Brain microvascular endothelial cell (primary cell): Measurements from ENCODE around the gene SEL1L3.

Experiments
- DNase-seq: peaks from one replicate; pipeline ENCODE4 v3.0.0-alpha.2; 2020
- H3K27ac ChIP-seq: fragments of 250-450 bp; sonication (Bioruptor Pico); 2 replicates; pipeline ENCODE4 v1.5.1; 2020; ENCODE audit warnings: mild to moderate bottlenecking, moderate library complexity
- H3K27me3 ChIP-seq: fragments of 250-450 bp; sonication (Bioruptor Pico); replicated peaks from 2 replicates; pipeline ENCODE4 v1.5.1; 2020; ENCODE audit warnings: mild to moderate bottlenecking
- H3K36me3 ChIP-seq: fragments of 250-450 bp; sonication (Bioruptor Pico); replicated peaks from 2 replicates; pipeline ENCODE4 v1.5.1; 2020; ENCODE audit warnings: mild to moderate bottlenecking
- H3K4me3 ChIP-seq: 2 replicates; pipeline ENCODE4 v1.5.1; 2011; ENCODE audit warnings: low read depth, mild to moderate bottlenecking, control low read depth, low read length, moderate library complexity
- CTCF ChIP-seq: IDR thresholded peaks from 2 replicates; pipeline ENCODE4 v1.5.1; 2011; ENCODE audit warnings: low read depth, mild to moderate bottlenecking, moderate library complexity, low read length, control low read depth, inconsistent platforms; ENCODE audit errors: missing control alignments
- in situ Hi-C: cut with HindIII; loops from 2 replicates; pipeline ENCODE4 v1.10.0; 2017; ENCODE audit warnings: low sequenced_read_pairs, low pct_ligation_motif_present

Gene SEL1L3

GRCh38 chr4:25875281-25875745 is 12.5 kb upstream of the SEL1L3 start:
- Histone ChIP-seq H3K27me3 (no peaks in the 10 kb centered on the region), H3K36me3 (no peaks in the 10 kb centered on the region), H3K27ac (no peak overlapping the region), H3K4me3 (no peak overlapping the region)
- TF ChIP-seq CTCF: no peak
- in situ Hi-C loops: no loop called here
- DNase-seq: no peak

GRCh38 chr4:25874655-25875054 is 11.9 kb upstream of the SEL1L3 start:
- DNase-seq: no peak
- in situ Hi-C loops: no loop called here
- Histone ChIP-seq H3K36me3 (no peaks in the 10 kb centered on the region), H3K27me3 (no peaks in the 10 kb centered on the region), H3K27ac (no peak overlapping the region), H3K4me3 (no peak overlapping the region)
- no peak for TF ChIP-seq CTCF

GRCh38 chr4:25873632-25874129 is 10.9 kb upstream of the SEL1L3 start:
- DNase-seq: no peak
- no peak for TF ChIP-seq CTCF
- Histone ChIP-seq H3K27me3 (no peaks in the 10 kb centered on the region), H3K36me3 (no peaks in the 10 kb centered on the region), H3K4me3 (no peak overlapping the region), H3K27ac (no peak overlapping the region)
- in situ Hi-C loops: no loop called here

DNA sequence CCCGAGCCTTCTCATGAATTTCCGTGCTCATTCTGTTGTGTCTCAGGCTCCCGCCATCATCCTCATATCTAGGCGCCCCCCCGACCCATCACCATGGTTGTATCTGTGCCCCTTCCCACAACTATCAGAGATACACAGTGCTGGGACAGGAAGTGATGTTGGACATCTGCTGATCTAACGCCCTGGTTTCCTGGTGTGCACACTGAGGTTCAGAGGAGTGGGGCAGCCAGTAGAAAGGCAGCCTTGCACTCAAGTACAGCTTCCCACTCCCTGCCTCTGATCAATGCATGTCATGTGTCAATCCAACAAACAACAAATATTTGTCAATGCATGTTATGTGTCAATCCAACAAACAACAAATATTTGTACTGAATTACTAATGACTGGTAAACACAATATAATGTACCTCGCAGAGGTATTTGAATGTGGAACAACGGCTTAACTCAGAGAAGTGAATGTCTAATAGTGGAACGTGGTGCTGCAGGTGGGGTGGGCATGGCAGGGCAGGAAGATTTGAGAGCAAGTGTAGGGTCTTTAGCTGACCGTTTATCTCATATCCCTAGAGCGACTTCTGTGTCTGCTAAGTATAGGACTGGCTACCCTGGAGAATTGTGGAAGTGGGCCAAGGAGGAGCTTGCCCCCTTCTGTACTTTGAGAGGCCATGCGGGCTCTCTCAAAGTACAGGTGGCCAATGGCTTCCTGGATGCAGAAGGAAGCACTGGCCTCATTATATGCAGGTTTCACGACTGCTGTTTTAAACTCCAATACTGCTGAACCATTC is 10.3 kb upstream of the SEL1L3 start:
- no peak for TF ChIP-seq CTCF
- H3K36me3 ChIP-seq: no peaks in the 10 kb centered on the region
- no peak overlapping the region for H3K27ac ChIP-seq
- in situ Hi-C loops: no loop called here
- no peak overlapping the region for H3K4me3 ChIP-seq
- no peaks in the 10 kb centered on the region for H3K27me3 ChIP-seq
- no peak for DNase-seq

DNA sequence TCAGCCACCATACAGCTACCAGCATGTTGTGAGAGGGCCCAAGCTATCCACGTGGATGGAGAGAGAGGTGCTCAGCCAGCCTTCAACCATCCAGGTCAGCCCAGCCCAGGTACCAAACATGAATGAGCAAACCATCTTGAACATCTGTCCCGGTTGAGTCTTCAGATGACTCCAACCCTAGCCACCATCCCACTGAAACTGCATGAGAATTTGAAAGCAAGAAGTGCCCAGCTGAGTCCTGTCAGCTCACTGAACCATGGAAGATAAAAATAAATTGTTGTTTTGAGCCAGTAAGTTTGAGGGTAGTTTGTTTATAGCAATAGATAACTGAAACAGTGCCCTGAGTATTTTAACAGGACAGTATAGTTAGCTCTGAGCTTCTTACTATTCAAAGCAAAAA is 7.3 kb upstream of the SEL1L3 start:
- no peaks in the 10 kb centered on the region for H3K27me3 ChIP-seq
- H3K27ac ChIP-seq: no peak overlapping the region
- no peak for TF ChIP-seq CTCF
- no peaks in the 10 kb centered on the region for H3K36me3 ChIP-seq
- in situ Hi-C loops: no loop called here
- no peak overlapping the region for H3K4me3 ChIP-seq
- DNase-seq: no peak
